Right lobe of liver (tissue), 6 donors: ENCODE data around the gene CSTF1. TPM values are rescaled to one million over a fixed set of nuclear protein-coding genes. Genes with fewer than 3 reads are reported as not detected.

Source experiments
- ATAC-seq, 4 donors: fragments of 200-7000 bp; cut with Tn5 transposase; one replicate each; pipeline ENCODE4 v1.9.1; 2020; ENCODE audit warnings: mild to moderate bottlenecking in 4 of 4, moderate library complexity in 4 of 4
- DNase-seq, 3 donors: peaks; one replicate each; pipeline ENCODE4 v3.0.0-alpha.2; 2020
- H3K27ac ChIP-seq, 3 donors: fragments of 200-600 bp; one replicate each; pipeline ENCODE4 v1.8.0; 2022
- H3K27me3 ChIP-seq, 2 donors: fragments of 200-600 bp; one replicate each; pipeline ENCODE4 v1.8.0; 2022
- H3K36me3 ChIP-seq, 4 donors: fragments of 200-600 bp; sonication (generic) in 1 of 4; one replicate each; pipeline versions ENCODE4 v1.5.1 to v1.8.0; 2017 to 2022; ENCODE audit warnings: control low read depth in 1 of 4
- H3K4me1 ChIP-seq, 4 donors: fragments of 200-600 bp; sonication (generic) in 1 of 4; one replicate each; pipeline versions ENCODE4 v1.5.1 to v1.8.0; 2017 to 2022; ENCODE audit warnings: control low read depth in 1 of 4
- H3K4me3 ChIP-seq, 3 donors: fragments of 200-600 bp; one replicate each; pipeline ENCODE4 v1.8.0; 2022
- H3K9me3 ChIP-seq, 4 donors: fragments of 200-600 bp; sonication (generic) in 1 of 4; one replicate each; pipeline versions ENCODE4 v1.5.1 to v1.8.0; 2017 to 2022; ENCODE audit warnings: control low read depth in 1 of 4
- CTCF ChIP-seq, 4 donors: fragments of 200-600 bp in 3 of 4; fragments of 450-650 bp in 1 of 4; IDR thresholded peaks; one replicate each; pipeline versions ENCODE4 v1.5.1 to v1.8.0; 2016 to 2022; ENCODE audit warnings: antibody characterized with exemption in 4 of 4, mild to moderate bottlenecking in 2 of 4
- POLR2A ChIP-seq: fragments of 450-650 bp; IDR thresholded peaks from one replicate; pipeline ENCODE4 v1.6.1; 2017; ENCODE audit warnings: antibody characterized with exemption, mild to moderate bottlenecking
- WGBS: methylation state at CpG from one replicate; pipeline ENCODE4 v1.1.6; 2018; ENCODE audit warnings: low coverage, low lambda C conversion rate; ENCODE audit not compliant: insufficient coverage; ENCODE audit errors: missing lambda C conversion rate; 5-methylcytosine and 5-hydroxymethylcytosine counted together
- intact Hi-C, 2 donors: fragments of 100-400 bp; cut with DNase I; formaldehyde crosslinking; loops; one replicate each; pipeline versions ENCODE4 v1.11.2 to v1.14.1; 2022
- long read RNA-seq: library from polyadenylated mRNA; unstranded; transcript quantifications from one replicate; pipeline ENCODE4 v2.0.0, GENCODE V29; 2019
- total RNA-seq, 6 experiments: library from RNA; depleted of rRNA in 2 of 6; stranded (reverse); fragments of >200 nt in 2 of 6; fragmentation: NEBNext Ultra II Directional in 3 of 6; extraction: Animal tissue kit (Norgen Biotek cat#: 25700) in 3 of 6; gene quantifications; one replicate each; pipeline versions ENCODE4 v1.1.0 to v1.2.4, GENCODE V29; 2016 to 2023
- donor health status: DM: no; HTN: yes; CAD: no.
- donor health status: DM: no; HTN: no; CAD: no.
- donor health status: DM: no; HTN: no; CAD: no.
- donor health status: DM: no; HTN: yes; CAD: no.
- donor health status: DM: no; HTN: yes; CAD: no.

CSTF1 gene
- total RNA-seq, result 10 to 100 TPM; 14.9 to 27.2 (median 16.6) TPM
- long read RNA-seq, full-length matches to known transcripts, result 3 of 3 reads
- long read RNA-seq, partial matches to known transcripts, result 0 of 3 reads
- long read RNA-seq, other reads (novel, unspliced or antisense), result 0 of 3 reads

- intact Hi-C loops, result no loop called here
- Histone ChIP-seq H3K27ac (peak within 1 kb of the TSS; percentile 92 to 93 (median 93)), H3K9me3 (no peaks in the 10 kb centered on the region), H3K27me3 (no peaks in the 10 kb centered on the region), H3K36me3 (peaks cover 0 to 23% (median 6%) of the 10 kb centered on the region in 4 donors), H3K4me1 (peaks cover 0 to 12% (median 0%) of the 10 kb centered on the region in 4 donors), H3K4me3 (peak within 1 kb of the TSS; percentile 71 to 75 (median 75))
- peak; percentile 100 for DNase-seq
- 1% methylated on average over 20 of the region's 53 CpGs for WGBS
- TF ChIP-seq CTCF (IDR thresholded peaks at IDR 0.05) (no peak), POLR2A (no peak)
- ATAC-seq, result peak; percentile 95 to 96 (median 96)
Observed at GRCh38 chr20:56392132-56392880, at the start of gene CSTF1, which contains the start of gene AURKA. CSTF1 (plus strand) TSS chr20:56392645; CDS start chr20:56395553, 2,908 bp downstream. AURKA (minus strand) TSS chr20:56392215; CDS start chr20:56388197, 4,018 bp downstream.

- Histone ChIP-seq H3K36me3 (no peaks in the 10 kb centered on the region), H3K9me3 (no peaks in the 10 kb centered on the region), H3K4me3 (no peak overlapping the region), H3K27ac (no peak overlapping the region), H3K4me1 (peaks cover 0 to 7% (median 0%) of the 10 kb centered on the region in 4 donors), H3K27me3 (peaks cover 0 to 8% of the 10 kb centered on the region in 2 donors)
- ATAC-seq (no peak), DNase-seq (no peak)
- WGBS, result no CpG with 5 or more reads among the region's 3 CpGs
- TF ChIP-seq POLR2A (no peak), CTCF (IDR thresholded peaks at IDR 0.05) (no peak)
- intact Hi-C loops, result loop anchor here in 1 of 2 donors (10.0 kb wide), 1 partner anchor 88 kb away; no protein-coding TSS in a partner anchor
Observed at GRCh38 chr20:56342783-56343182, 49.7 kb upstream of the CSTF1 start.

- peaks cover 0 to 8% of the 10 kb centered on the region in 2 donors for H3K27me3 ChIP-seq
- no peak overlapping the region for H3K4me3 ChIP-seq
- TF ChIP-seq POLR2A, result no peak
- peak; percentile 68 to 77 (median 73) for TF ChIP-seq CTCF (IDR thresholded peaks at IDR 0.05)
- ATAC-seq (peak; percentile 64 to 77 (median 72)), DNase-seq (peak; percentile 52 to 56 (median 54))
- no peaks in the 10 kb centered on the region for H3K36me3 ChIP-seq
- H3K27ac ChIP-seq, result no peak overlapping the region
- intact Hi-C loops, result loop anchor here in 1 of 2 donors (10.0 kb wide), 1 partner anchor 89 kb away; no protein-coding TSS in a partner anchor
- H3K9me3 ChIP-seq, result no peaks in the 10 kb centered on the region
- peaks cover 0 to 17% (median 0%) of the 10 kb centered on the region in 4 donors for H3K4me1 ChIP-seq
- WGBS, result 4% methylated on average over 14 of the region's 41 CpGs
Observed at GRCh38 chr20:56343861-56344381, 48.5 kb upstream of the CSTF1 start.

GRCh38 chr20:56345911-56346310, 46.5 kb upstream of the CSTF1 start:
- no peak for DNase-seq
- ATAC-seq, result no peak
- Histone ChIP-seq H3K36me3 (no peaks in the 10 kb centered on the region), H3K4me3 (no peak overlapping the region), H3K27me3 (peaks cover 0 to 8% of the 10 kb centered on the region in 2 donors), H3K4me1 (peaks cover 0 to 17% (median 0%) of the 10 kb centered on the region in 4 donors), H3K27ac (no peak overlapping the region), H3K9me3 (no peaks in the 10 kb centered on the region)
- 70% methylated on average over 8 of the region's 8 CpGs for WGBS
- intact Hi-C loops, result loop anchor here in 1 of 2 donors (10.0 kb wide), 1 partner anchor 91 kb away; no protein-coding TSS in a partner anchor
- no peak for TF ChIP-seq CTCF (IDR thresholded peaks at IDR 0.05)
- no peak for TF ChIP-seq POLR2A
